ENCODE results near the gene FARS2. TPM values are rescaled to one million over a fixed set of nuclear protein-coding genes. Genes with fewer than 3 reads are reported as not detected.

Gene FARS2
- total and polyA plus RNA-seq, 4 experiments from 2014 or later, result 15.6 to 48.4 (median 24.3) TPM

DNA sequence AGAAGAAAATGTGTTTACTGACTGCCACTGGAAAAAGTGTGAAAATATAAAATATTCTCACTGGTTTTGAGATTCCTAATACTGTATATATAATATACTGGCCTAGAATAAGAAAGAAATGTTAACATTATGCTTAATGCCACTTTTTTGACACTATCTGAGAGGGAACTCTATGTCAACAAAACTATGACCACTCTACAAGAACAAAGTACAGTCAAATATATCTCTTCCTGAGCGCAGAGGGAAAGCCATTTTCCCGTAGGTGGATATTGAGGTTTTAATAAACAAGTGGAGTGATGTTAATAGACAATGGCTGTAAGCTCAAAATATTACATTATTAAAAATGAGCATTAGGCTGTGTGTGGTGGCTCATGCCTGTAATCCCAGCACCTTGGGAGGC lies 25.5 kb upstream of the FARS2 start:
- Mint-ChIP-seq H3K36me3 (peaks cover 2 to 7% of the 10 kb centered on the region in 2 donors), H3K4me1 (no peaks in the 10 kb centered on the region), H3K27me3 (no peaks in the 10 kb centered on the region), H3K27ac (no peak overlapping the region), H3K4me3 (no peak overlapping the region), H3K9me3 (peaks cover 0 to 2% (median 0%) of the 10 kb centered on the region in 8 donors)
- no peak for DNase-seq
- Histone ChIP-seq H3K4me1 (ENCODE audit: insufficient read depth, low read length) (no peaks in the 10 kb centered on the region), H3K4me3 (ENCODE audit: low read length in 2 of 2) (no peak overlapping the region), H3K27me3 (ENCODE audit: insufficient read depth, low read length) (no peaks in the 10 kb centered on the region), H3K36me3 (ENCODE audit: insufficient read depth, low read length) (no peaks in the 10 kb centered on the region), H3K9me3 (ENCODE audit: control insufficient read depth in 1 of 2, low read length in 2 of 2) (no peaks in the 10 kb centered on the region), H3K27ac (ENCODE audit: low read depth, low read length) (no peak overlapping the region)
- ChIA-PET CTCF (ENCODE audit: partially characterized antibody) (interaction anchor here (1.1 to 1.4 kb wide), 2 partner anchors 17 to 67 kb away, joined by 3 to 4 read pairs; no protein-coding TSS in a partner anchor), POLR2A (ENCODE audit: partially characterized antibody) (no interaction called here)
- intact Hi-C loops (cut with micrococcal nuclease), result no loop called here

DNA sequence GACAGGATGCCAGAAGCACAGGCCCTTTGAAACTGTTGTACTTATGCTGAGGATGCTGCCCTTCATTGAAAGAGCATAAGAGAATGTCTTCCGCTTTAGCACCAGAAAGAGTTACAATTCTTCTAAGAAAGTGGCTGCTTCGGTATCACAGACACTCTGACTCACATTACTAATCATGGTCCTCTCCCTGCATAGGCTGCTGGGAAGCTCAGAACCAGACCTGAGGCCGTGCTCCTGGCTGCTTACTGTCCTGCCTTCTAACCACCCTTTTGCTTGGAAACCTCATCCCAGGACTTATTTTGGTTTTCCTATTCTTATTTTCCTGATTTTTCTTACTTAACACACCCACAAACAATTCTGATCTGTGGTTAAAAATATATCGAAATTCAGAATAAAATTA lies 23.5 kb upstream of the FARS2 start:
- Mint-ChIP-seq H3K27ac (peak overlapping the region in 1 of 7 donors; percentile 3), H3K27me3 (no peaks in the 10 kb centered on the region), H3K36me3 (peaks cover 6 to 7% of the 10 kb centered on the region in 2 donors), H3K4me1 (no peaks in the 10 kb centered on the region), H3K4me3 (no peak overlapping the region), H3K9me3 (peaks cover 0 to 2% (median 0%) of the 10 kb centered on the region in 8 donors)
- Histone ChIP-seq H3K4me1 (ENCODE audit: insufficient read depth, low read length) (no peaks in the 10 kb centered on the region), H3K4me3 (ENCODE audit: low read length in 2 of 2) (no peak overlapping the region), H3K27me3 (ENCODE audit: insufficient read depth, low read length) (no peaks in the 10 kb centered on the region), H3K36me3 (ENCODE audit: insufficient read depth, low read length) (no peaks in the 10 kb centered on the region), H3K27ac (ENCODE audit: low read depth, low read length) (no peak overlapping the region), H3K9me3 (ENCODE audit: control insufficient read depth in 1 of 2, low read length in 2 of 2) (no peaks in the 10 kb centered on the region)
- intact Hi-C loops (cut with micrococcal nuclease), result no loop called here
- DNase-seq, result no peak
- ChIA-PET POLR2A (ENCODE audit: partially characterized antibody) (no interaction called here), CTCF (ENCODE audit: partially characterized antibody) (no interaction called here)

DNA sequence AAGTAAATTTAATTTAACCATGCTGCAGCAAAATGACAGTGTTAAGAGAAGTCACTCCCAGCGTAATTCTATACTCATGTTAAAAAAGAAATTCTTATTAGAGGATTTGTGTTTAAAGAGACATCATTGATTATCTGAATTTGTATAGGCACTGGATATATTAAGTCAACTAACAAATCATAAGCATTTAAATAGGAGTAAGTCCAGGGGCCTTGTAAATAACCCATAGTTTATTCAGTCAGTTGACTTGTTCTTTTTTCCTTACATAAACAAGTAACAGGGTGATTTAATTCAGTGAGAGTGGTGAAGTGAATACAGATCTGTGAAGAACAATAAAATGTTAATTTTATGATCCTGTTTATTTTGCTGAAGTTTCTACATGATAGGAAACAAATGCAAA lies 23.0 kb upstream of the FARS2 start:
- Histone ChIP-seq H3K27me3 (ENCODE audit: insufficient read depth, low read length) (no peaks in the 10 kb centered on the region), H3K9me3 (ENCODE audit: control insufficient read depth in 1 of 2, low read length in 2 of 2) (no peaks in the 10 kb centered on the region), H3K4me3 (ENCODE audit: low read length in 2 of 2) (no peak overlapping the region), H3K27ac (ENCODE audit: low read depth, low read length) (no peak overlapping the region), H3K36me3 (ENCODE audit: insufficient read depth, low read length) (no peaks in the 10 kb centered on the region), H3K4me1 (ENCODE audit: insufficient read depth, low read length) (no peaks in the 10 kb centered on the region)
- ChIA-PET CTCF (ENCODE audit: partially characterized antibody) (no interaction called here), POLR2A (ENCODE audit: partially characterized antibody) (no interaction called here)
- Mint-ChIP-seq H3K27ac (no peak overlapping the region), H3K36me3 (peaks cover 6 to 7% of the 10 kb centered on the region in 2 donors), H3K4me1 (no peaks in the 10 kb centered on the region), H3K27me3 (no peaks in the 10 kb centered on the region), H3K4me3 (no peak overlapping the region), H3K9me3 (peaks cover 0 to 2% (median 0%) of the 10 kb centered on the region in 8 donors)
- DNase-seq, result no peak
- intact Hi-C loops (cut with micrococcal nuclease), result no loop called here

DNA sequence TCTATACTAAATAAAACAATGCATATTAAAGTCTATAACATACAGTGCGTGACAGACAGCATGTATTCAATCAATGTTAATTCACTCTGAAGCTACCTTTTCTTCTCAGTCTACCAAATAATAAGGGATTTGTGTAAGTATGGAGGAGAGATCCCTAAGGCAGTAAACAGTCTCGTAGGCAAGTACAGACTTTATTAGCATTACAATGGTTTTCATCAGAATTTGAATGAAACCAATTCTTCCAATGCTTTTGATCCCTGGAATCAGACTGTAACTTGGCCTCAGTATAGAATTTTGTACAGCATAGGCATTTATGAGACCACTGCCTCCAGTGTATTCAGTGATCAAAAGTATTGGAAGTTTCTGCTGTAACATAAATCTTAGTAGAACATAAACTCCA lies 20.1 kb upstream of the FARS2 start:
- POLR2A ChIA-PET (ENCODE audit: partially characterized antibody), result no interaction called here
- no peak overlapping the region for H3K27ac Mint-ChIP-seq
- H3K4me3 ChIP-seq (ENCODE audit: low read length in 2 of 2), result no peak overlapping the region

DNA sequence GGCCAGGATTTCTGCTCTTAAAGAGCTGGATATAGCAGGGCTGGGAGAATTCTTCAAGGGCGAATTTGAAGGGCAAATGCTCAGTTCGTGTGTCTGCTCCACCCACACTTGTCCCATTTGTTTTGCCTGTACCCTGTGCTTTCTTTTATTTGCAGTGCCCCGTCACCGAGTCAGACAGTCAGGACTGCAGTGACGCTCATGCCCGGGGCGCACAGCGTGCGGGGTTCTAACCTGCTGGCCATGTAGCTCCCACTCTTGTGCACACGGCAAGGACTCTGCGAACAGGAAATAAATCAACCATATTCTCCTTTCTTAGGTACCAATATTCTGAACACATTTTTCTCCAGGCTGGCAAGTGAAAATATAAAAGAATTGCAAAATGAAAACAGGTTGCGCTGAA lies 18.2 kb upstream of the FARS2 start:
- Histone ChIP-seq H3K4me3 (ENCODE audit: low read length in 2 of 2) (no peak overlapping the region), H3K4me1 (ENCODE audit: insufficient read depth, low read length) (no peaks in the 10 kb centered on the region), H3K9me3 (ENCODE audit: control insufficient read depth in 1 of 2, low read length in 2 of 2) (no peaks in the 10 kb centered on the region), H3K27ac (ENCODE audit: low read depth, low read length) (no peak overlapping the region), H3K36me3 (ENCODE audit: insufficient read depth, low read length) (no peaks in the 10 kb centered on the region), H3K27me3 (ENCODE audit: insufficient read depth, low read length) (no peaks in the 10 kb centered on the region)
- Mint-ChIP-seq H3K27me3 (no peaks in the 10 kb centered on the region), H3K9me3 (peaks cover 0 to 2% (median 0%) of the 10 kb centered on the region in 8 donors), H3K4me3 (no peak overlapping the region), H3K4me1 (peaks cover 0 to 3% (median 0%) of the 10 kb centered on the region in 4 donors), H3K36me3 (peaks cover 0 to 10% of the 10 kb centered on the region in 2 donors), H3K27ac (no peak overlapping the region)
- POLR2A ChIA-PET (ENCODE audit: partially characterized antibody), result no interaction called here
- CTCF ChIA-PET (ENCODE audit: partially characterized antibody), result no interaction called here
- no peak for DNase-seq
- intact Hi-C loops (cut with micrococcal nuclease), result no loop called here

More for the DNA sequence above, 20.1 kb upstream of the FARS2 start:
- Mint-ChIP-seq H3K4me1 (no peaks in the 10 kb centered on the region), H3K27me3 (no peaks in the 10 kb centered on the region), H3K4me3 (no peak overlapping the region), H3K36me3 (peaks cover 0 to 10% of the 10 kb centered on the region in 2 donors), H3K9me3 (peaks cover 0 to 2% (median 0%) of the 10 kb centered on the region in 8 donors)
- intact Hi-C loops (cut with micrococcal nuclease), result no loop called here
- CTCF ChIA-PET (ENCODE audit: partially characterized antibody), result no interaction called here
- Histone ChIP-seq H3K36me3 (ENCODE audit: insufficient read depth, low read length) (no peaks in the 10 kb centered on the region), H3K9me3 (ENCODE audit: control insufficient read depth in 1 of 2, low read length in 2 of 2) (no peaks in the 10 kb centered on the region), H3K4me1 (ENCODE audit: insufficient read depth, low read length) (no peaks in the 10 kb centered on the region), H3K27me3 (ENCODE audit: insufficient read depth, low read length) (no peaks in the 10 kb centered on the region), H3K27ac (ENCODE audit: low read depth, low read length) (no peak overlapping the region)
- DNase-seq, result no peak

DNA sequence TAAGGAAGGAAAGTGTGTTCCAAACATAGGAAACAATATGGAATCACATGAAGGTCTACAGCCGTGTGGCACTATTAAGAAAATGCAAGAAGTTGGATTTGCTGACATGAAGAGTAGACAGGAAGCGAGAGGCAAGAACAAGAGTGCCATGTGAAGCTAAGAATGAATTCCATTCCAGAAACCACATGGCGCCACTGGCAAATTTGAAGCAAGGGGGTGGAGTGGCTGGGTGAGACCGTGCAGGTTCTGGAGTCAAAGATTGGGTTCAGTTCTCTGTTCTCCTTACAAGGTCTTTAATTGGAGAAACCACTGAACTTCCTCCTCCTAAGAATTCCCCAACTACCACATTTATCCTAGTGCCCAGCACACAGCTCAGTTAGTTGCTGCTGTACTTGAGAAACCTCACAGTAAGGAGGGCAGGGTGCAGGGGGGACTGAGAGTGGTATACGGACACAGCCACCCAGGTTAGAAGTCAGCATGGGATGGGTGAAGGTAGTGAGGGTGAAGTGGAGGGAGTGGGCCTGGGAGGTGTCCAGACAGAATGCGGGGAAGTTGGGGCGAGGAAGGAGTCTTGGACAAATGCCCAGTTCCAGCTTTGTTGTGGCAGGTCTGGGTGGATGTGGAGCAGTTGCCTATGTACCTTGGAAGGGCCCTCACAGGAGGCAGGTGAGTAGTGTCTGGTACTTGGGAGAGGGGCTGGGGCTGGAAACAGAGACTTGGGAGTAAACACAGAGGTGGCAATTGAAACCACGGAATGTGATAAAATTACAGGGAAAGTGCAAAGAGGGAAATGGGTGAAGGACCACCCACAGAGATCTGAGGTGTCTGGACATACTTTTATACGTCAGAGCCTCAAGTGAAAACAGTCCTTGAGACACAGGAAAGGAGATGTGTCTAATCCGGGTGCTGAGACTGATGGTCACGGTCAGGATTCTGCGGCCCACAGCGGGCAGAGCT lies 14.9 kb upstream of the FARS2 start:
- Mint-ChIP-seq H3K4me3 (no peak overlapping the region), H3K27me3 (no peaks in the 10 kb centered on the region), H3K9me3 (no peaks in the 10 kb centered on the region), H3K27ac (peak overlapping the region in 2 of 7 donors; percentile 9 to 21), H3K36me3 (peaks cover 6 to 10% of the 10 kb centered on the region in 2 donors), H3K4me1 (peaks cover 0 to 3% (median 1%) of the 10 kb centered on the region in 4 donors)
- H3K27ac ChIP-seq (ENCODE audit: low read depth, low read length), result no peak overlapping the region
- intact Hi-C loops (cut with micrococcal nuclease), result no loop called here
- no peak for DNase-seq
- POLR2A ChIA-PET (ENCODE audit: partially characterized antibody), result no interaction called here
- no peaks in the 10 kb centered on the region for H3K4me1 ChIP-seq (ENCODE audit: insufficient read depth, low read length)
- no peaks in the 10 kb centered on the region for H3K9me3 ChIP-seq (ENCODE audit: control insufficient read depth in 1 of 2, low read length in 2 of 2)
- H3K36me3 ChIP-seq (ENCODE audit: insufficient read depth, low read length), result no peaks in the 10 kb centered on the region
- no peaks in the 10 kb centered on the region for H3K27me3 ChIP-seq (ENCODE audit: insufficient read depth, low read length)
- CTCF ChIA-PET (ENCODE audit: partially characterized antibody), result no interaction called here
- no peak overlapping the region for H3K4me3 ChIP-seq (ENCODE audit: low read length in 2 of 2)

DNA sequence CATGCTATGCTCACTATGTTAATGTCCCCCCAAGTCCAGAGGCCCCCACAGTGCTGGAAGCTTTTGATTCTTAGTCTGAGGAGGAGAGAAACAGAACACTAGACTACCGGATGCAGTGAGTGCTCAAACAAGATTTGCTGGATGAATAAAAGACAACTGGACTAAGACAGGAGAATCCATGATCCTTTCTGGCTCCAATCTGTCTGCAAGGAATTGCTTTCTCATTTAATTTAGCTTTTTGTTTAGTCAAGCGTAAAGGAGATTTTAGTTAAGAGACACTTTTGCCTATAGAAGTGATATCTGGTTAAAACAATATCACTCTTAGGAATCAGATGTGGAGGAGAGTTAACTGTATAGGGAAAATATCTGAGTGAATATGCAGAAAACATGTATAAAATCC lies 14.1 kb upstream of the FARS2 start:
- DNase-seq, result no peak

More for the DNA sequence above, 14.1 kb upstream of the FARS2 start:
- Mint-ChIP-seq H3K4me1 (peaks cover 0 to 3% (median 1%) of the 10 kb centered on the region in 4 donors), H3K27ac (no peak overlapping the region), H3K9me3 (no peaks in the 10 kb centered on the region), H3K36me3 (peaks cover 9 to 10% of the 10 kb centered on the region in 2 donors), H3K27me3 (no peaks in the 10 kb centered on the region), H3K4me3 (no peak overlapping the region)
- Histone ChIP-seq H3K9me3 (ENCODE audit: control insufficient read depth in 1 of 2, low read length in 2 of 2) (no peaks in the 10 kb centered on the region), H3K4me3 (ENCODE audit: low read length in 2 of 2) (no peak overlapping the region), H3K4me1 (ENCODE audit: insufficient read depth, low read length) (no peaks in the 10 kb centered on the region), H3K27me3 (ENCODE audit: insufficient read depth, low read length) (no peaks in the 10 kb centered on the region), H3K27ac (ENCODE audit: low read depth, low read length) (no peak overlapping the region), H3K36me3 (ENCODE audit: insufficient read depth, low read length) (no peaks in the 10 kb centered on the region)
- ChIA-PET POLR2A (ENCODE audit: partially characterized antibody) (no interaction called here), CTCF (ENCODE audit: partially characterized antibody) (no interaction called here)
- intact Hi-C loops (cut with micrococcal nuclease), result no loop called here
